ENCODE data around the gene ZNF775. TPM values are rescaled to one million over a fixed set of nuclear protein-coding genes. Genes with fewer than 3 reads are reported as not detected.

Gene ZNF775
- total RNA-seq, 1 donor from 2014 or later: 4.4 TPM

DNA sequence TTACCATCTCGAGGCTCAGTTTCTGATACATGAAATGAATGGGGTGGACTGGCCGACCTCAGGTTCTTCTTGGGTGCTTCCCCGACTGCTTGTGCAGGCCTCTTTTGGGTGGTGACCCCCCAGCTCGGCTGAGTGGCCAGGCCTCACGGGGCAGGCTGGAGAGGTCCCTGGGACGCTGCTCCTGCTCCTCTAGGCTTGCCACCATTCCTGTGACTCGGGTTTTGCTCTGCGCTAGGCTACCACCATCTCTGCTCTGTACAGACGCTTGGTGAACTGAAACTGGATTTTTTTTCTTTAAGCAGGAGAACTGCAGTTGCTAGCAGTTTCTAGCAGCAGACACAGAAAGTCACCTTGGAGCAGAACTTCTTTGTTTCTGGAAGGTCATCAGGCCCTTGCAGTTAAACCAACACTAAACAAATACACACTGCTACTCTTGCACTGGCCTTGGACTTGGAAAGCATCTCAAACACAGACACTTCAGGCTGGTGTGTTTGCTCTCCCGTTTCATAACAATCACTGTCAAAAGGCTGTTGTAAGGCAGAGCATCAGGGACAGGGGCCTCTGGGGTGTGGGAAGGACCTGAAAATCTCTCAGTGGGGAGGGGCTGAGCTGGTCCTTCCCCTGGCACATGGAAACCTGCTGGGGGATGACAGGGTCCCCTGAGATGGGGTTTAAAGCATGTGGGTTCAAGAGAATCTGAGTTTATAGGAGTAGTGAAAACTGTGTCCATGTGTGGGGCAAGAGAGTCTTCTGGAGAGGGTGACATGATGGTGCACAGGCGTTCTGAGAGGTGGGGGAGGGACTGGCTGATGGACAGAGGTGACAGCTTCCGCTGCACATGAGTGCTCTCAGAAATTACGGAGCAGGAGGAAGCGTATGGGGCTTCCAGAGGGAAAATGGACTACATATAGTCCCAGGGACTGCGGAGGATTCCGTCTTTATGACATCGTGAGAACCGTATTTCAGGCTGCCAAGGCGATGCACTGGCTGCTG, 36.3 kb downstream of the ZNF775 start:
- Histone ChIP-seq H3K27me3 (no peaks in the 10 kb centered on the region), H3K4me1 (no peaks in the 10 kb centered on the region), H3K27ac (no peak overlapping the region), H3K9me3 (no peaks in the 10 kb centered on the region), H3K36me3 (no peaks in the 10 kb centered on the region), H3K4me3 (no peak overlapping the region)
- no peak for DNase-seq
- peak; percentile 19 for ATAC-seq
- intact Hi-C loops (cut with DNase I): no loop called here
- TF ChIP-seq, protein P1, sequence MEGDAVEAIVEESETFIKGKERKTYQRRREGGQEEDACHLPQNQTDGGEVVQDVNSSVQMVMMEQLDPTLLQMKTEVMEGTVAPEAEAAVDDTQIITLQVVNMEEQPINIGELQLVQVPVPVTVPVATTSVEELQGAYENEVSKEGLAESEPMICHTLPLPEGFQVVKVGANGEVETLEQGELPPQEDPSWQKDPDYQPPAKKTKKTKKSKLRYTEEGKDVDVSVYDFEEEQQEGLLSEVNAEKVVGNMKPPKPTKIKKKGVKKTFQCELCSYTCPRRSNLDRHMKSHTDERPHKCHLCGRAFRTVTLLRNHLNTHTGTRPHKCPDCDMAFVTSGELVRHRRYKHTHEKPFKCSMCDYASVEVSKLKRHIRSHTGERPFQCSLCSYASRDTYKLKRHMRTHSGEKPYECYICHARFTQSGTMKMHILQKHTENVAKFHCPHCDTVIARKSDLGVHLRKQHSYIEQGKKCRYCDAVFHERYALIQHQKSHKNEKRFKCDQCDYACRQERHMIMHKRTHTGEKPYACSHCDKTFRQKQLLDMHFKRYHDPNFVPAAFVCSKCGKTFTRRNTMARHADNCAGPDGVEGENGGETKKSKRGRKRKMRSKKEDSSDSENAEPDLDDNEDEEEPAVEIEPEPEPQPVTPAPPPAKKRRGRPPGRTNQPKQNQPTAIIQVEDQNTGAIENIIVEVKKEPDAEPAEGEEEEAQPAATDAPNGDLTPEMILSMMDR (IDR thresholded peaks at IDR 0.05): no peak

DNA sequence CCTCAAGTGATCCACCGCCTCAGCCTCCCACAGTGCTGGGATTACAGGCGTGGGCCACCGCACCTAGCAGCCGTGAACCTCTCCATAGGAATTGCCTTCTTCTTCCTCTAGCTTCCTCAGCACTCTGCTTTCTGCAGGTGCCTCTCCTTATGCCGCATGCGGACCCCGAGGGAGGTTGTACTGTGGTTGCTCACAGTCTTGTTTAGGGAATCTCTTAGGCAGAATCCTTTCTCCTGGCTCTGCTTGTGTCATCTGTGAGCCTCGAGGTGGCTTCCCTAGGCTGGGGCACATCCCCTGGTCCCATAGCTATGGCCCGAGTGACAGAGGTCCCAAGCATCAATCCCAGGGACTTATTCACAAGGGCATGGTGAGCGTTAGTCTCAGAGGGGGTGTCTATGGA, 38.1 kb downstream of the ZNF775 start:
- ATAC-seq (no peak), DNase-seq (no peak)
- no peaks in the 10 kb centered on the region for H3K36me3 ChIP-seq
- H3K4me3 ChIP-seq: no peak overlapping the region
- H3K9me3 ChIP-seq: no peaks in the 10 kb centered on the region
- no peak overlapping the region for H3K27ac ChIP-seq
- intact Hi-C loops (cut with DNase I): no loop called here
- no peaks in the 10 kb centered on the region for H3K27me3 ChIP-seq
- TF ChIP-seq, protein P1 (IDR thresholded peaks at IDR 0.05): no peak
- H3K4me1 ChIP-seq: no peaks in the 10 kb centered on the region

DNA sequence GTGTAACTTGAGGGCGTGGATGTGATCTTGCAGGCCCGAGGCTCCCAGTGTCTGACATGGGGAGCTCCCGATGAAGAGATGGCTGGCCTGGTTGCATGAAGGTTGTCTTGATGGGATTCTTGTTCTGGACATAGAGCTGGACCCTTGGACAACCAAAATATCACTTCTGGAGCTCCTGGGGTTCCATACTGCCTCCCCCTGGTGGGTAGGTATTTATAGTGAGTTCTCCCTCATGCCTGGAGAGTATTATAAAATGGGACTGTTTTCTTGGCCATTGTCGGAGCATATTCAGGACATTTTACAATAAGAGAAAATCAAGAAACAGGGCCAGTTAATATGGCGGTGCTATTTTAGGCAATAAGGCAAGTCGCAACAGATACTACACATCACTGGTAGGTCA, 38.7 kb downstream of the ZNF775 start:
- DNase-seq (no peak), ATAC-seq (no peak)
- intact Hi-C loops (cut with DNase I): no loop called here

DNA sequence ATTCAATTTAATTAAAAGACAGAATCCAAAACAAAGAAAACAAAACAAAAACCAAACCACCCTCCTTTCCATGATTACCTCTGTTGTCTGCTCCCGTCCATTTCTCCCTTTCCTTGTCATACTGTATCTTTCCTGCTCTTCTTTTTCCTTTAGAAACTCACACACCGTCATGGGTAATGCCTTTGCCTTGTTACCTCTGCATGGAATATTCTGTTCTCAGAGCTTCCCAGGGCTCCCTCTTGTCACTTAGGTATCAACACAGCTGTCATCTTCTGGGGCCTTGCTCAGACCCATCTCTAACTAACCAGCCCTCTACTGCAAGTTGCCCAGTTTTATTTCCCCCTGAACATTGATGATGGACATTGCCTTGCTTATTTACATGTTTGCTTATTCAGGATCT, 41.1 kb downstream of the ZNF775 start:
- Histone ChIP-seq H3K4me3 (no peak overlapping the region), H3K9me3 (no peaks in the 10 kb centered on the region), H3K36me3 (no peaks in the 10 kb centered on the region), H3K27me3 (no peaks in the 10 kb centered on the region), H3K4me1 (no peaks in the 10 kb centered on the region), H3K27ac (no peak overlapping the region)
- ATAC-seq: no peak
- intact Hi-C loops (cut with DNase I): no loop called here
- TF ChIP-seq, protein P1 (IDR thresholded peaks at IDR 0.05): no peak
- DNase-seq: no peak

More for the DNA sequence above, 38.7 kb downstream of the ZNF775 start:
- Histone ChIP-seq H3K27me3 (no peaks in the 10 kb centered on the region), H3K4me1 (no peaks in the 10 kb centered on the region), H3K9me3 (no peaks in the 10 kb centered on the region), H3K27ac (no peak overlapping the region), H3K4me3 (no peak overlapping the region), H3K36me3 (no peaks in the 10 kb centered on the region)
- TF ChIP-seq, protein P1 (IDR thresholded peaks at IDR 0.05): no peak

DNA sequence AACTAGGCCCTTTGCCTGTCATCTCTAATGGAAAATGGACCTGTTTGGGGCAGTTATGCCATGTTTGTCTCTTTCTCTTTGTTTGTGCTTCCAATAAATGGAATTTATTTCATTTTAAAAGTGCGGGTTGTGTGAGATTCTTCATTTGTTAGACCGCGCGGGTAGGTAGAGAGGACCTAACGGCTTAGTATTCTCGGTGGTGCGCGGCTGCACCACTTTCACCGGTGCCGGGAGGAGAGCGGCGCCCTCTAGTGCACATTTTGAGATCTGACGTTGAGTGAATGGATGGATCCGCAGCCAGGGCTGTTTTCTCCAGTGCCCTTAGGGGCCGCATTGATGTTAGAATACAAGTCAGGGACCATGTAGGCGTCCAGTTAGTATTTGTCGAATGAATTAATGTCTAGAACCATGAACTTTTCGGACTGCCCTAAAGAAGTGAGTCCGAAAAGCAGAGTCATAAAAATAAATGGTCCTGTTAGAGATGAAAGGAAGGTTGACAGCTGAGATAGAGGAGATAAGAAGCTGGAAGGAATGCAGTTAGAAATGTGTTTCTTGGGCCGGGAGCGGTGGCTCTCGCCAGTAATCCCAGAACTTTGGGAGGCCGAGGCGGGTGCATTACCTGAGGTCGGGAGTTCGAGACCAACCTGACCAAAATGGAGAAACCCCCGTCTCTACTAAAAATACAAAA, 42.0 kb downstream of the ZNF775 start:
- TF ChIP-seq, protein P1 (IDR thresholded peaks at IDR 0.05): peak; percentile 92
- DNase-seq: peak; percentile 84
- H3K9me3 ChIP-seq: no peaks in the 10 kb centered on the region
- H3K27ac ChIP-seq: no peak overlapping the region
- no peak overlapping the region for H3K4me3 ChIP-seq
- no peaks in the 10 kb centered on the region for H3K36me3 ChIP-seq
- intact Hi-C loops (cut with DNase I): no loop called here
- no peaks in the 10 kb centered on the region for H3K27me3 ChIP-seq
- no peaks in the 10 kb centered on the region for H3K4me1 ChIP-seq
- peak; percentile 99 for ATAC-seq
